SK-N-SH (cell line): Measurements from ENCODE around the gene CCM2. TPM values are rescaled to one million over a fixed set of nuclear protein-coding genes. Genes with fewer than 3 reads are reported as not detected.

ENCODE experiments used
- CTCF ChIA-PET: fragments of 300-600, 350-600 bp; formaldehyde crosslinking; extraction: SDS; loops from one replicate; lab custom pipeline; 2021; lab: Yijun Ruan, JAX
- POLR2A ChIA-PET: fragments of 350-600 bp; sonication (Branson Sonifier 250); formaldehyde crosslinking; extraction: SDS; loops from one replicate; lab custom pipeline; 2020; ENCODE audit warnings: antibody characterized with exemption, inconsistent platforms; lab: Yijun Ruan, JAX
- DNase-seq: peaks from one replicate; pipeline ENCODE4 v3.0.0; 2012
- H2AFZ ChIP-seq: fragments of 200-600 bp; sonication (generic); 2 replicates; pipeline ENCODE4 v1.8.1; 2016; ENCODE audit warnings: antibody characterized with exemption, mild to moderate bottlenecking, low read depth
- H3F3A ChIP-seq: fragments of 200-600 bp; sonication (generic); replicated peaks from 2 replicates; pipeline ENCODE3; 2016; ENCODE audit warnings: antibody characterized with exemption, mild to moderate bottlenecking; ENCODE audit not compliant: insufficient read depth
- H3K27ac ChIP-seq, 2 experiments: fragments of 200-500 bp in 1 of 2; fragments of 200-600 bp in 1 of 2; sonication (Bioruptor generic) in 1 of 2; sonication (generic), shearing (Covaris generic) in 1 of 2; 2 replicates each; pipeline versions ENCODE4 v1.5.1 to v1.6.1; 2014 to 2016; ENCODE audit warnings: low read depth in 2 of 2, inconsistent platforms in 1 of 2, low read length in 1 of 2, mild to moderate bottlenecking in 1 of 2, mixed read lengths in 1 of 2
- H3K27me3 ChIP-seq: fragments of 200-600 bp; sonication (generic), shearing (Covaris generic); 2 replicates; pipeline ENCODE4 v1.6.1; 2016; ENCODE audit warnings: mixed run types; ENCODE audit not compliant: insufficient read depth
- H3K36me3 ChIP-seq, 2 experiments: fragments of 200-500 bp in 1 of 2; fragments of 200-600 bp in 1 of 2; sonication (Bioruptor generic) in 1 of 2; sonication (generic) in 1 of 2; replicated peaks in 1 of 2; 2 replicates each; pipeline versions ENCODE3 to v1.5.1; 2014 to 2016; ENCODE audit warnings: low read length in 1 of 2, mild to moderate bottlenecking in 1 of 2; ENCODE audit not compliant: insufficient read depth in 2 of 2, control insufficient read depth in 1 of 2
- H3K4me1 ChIP-seq, 2 experiments: fragments of 200-500 bp in 1 of 2; fragments of 200-600 bp in 1 of 2; sonication (Bioruptor generic) in 1 of 2; sonication (generic), shearing (Covaris generic) in 1 of 2; 2 replicates each; pipeline versions ENCODE4 v1.5.1 to v1.6.1; 2014 to 2016; ENCODE audit warnings: low read depth in 1 of 2, low read length in 1 of 2, mixed run types in 1 of 2; ENCODE audit not compliant: insufficient read depth in 2 of 2, control insufficient read depth in 1 of 2
- H3K4me2 ChIP-seq: fragments of 200-600 bp; sonication (generic), shearing (Covaris generic); 2 replicates; pipeline ENCODE4 v1.6.1; 2017; ENCODE audit warnings: mixed run types
- H3K4me3 ChIP-seq, 2 experiments: fragments of 200-500 bp in 1 of 2; fragments of 200-600 bp in 1 of 2; sonication (Bioruptor generic) in 1 of 2; sonication (generic), shearing (Covaris generic) in 1 of 2; 2 replicates each; pipeline versions ENCODE4 v1.5.1 to v1.8.1; 2014 to 2016; ENCODE audit warnings: low read depth in 2 of 2, inconsistent platforms in 1 of 2, low read length in 1 of 2, mild to moderate bottlenecking in 1 of 2, mixed read lengths in 1 of 2, moderate library complexity in 1 of 2
- H3K79me2 ChIP-seq: fragments of 200-600 bp; sonication (generic); 2 replicates; pipeline ENCODE4 v1.8.1; 2017; ENCODE audit warnings: mild to moderate bottlenecking; ENCODE audit not compliant: insufficient read depth
- H3K9ac ChIP-seq: fragments of 200-600 bp; sonication (generic); 2 replicates; pipeline ENCODE4 v1.6.1; 2017; ENCODE audit warnings: mixed run types
- H3K9me2 ChIP-seq: fragments of 200-600 bp; sonication (generic); 2 replicates; pipeline ENCODE4 v1.6.1; 2017; ENCODE audit warnings: mixed run types
- H3K9me3 ChIP-seq: fragments of 200-600 bp; sonication (generic); 2 replicates; pipeline ENCODE4 v1.6.1; 2017; ENCODE audit warnings: mixed run types, mild to moderate bottlenecking, moderate library complexity
- H4K20me1 ChIP-seq: fragments of 200-600 bp; sonication (generic); 2 replicates; pipeline ENCODE4 v1.6.1; 2017; ENCODE audit warnings: mild to moderate bottlenecking, mixed run types; ENCODE audit not compliant: insufficient read depth
- CHD2 ChIP-seq: fragments of 150-350 bp; IDR thresholded peaks from 2 replicates; pipeline ENCODE4 v1.6.1; 2018; ENCODE audit warnings: low read length; ENCODE audit not compliant: partially characterized antibody
- CTCF ChIP-seq: fragments of 200-600 bp; sonication (generic); IDR thresholded peaks from 2 replicates; pipeline ENCODE4 v1.6.1; 2017; ENCODE audit warnings: antibody characterized with exemption, mild to moderate bottlenecking, moderate library complexity
- GABPA ChIP-seq: IDR thresholded peaks from 2 replicates; pipeline ENCODE4 v1.4.0; 2012; ENCODE audit warnings: low read depth, mild to moderate bottlenecking
- MXI1 ChIP-seq: IDR thresholded peaks from 2 replicates; pipeline ENCODE4 v1.6.1; 2012; ENCODE audit warnings: mild to moderate bottlenecking, low read depth, low read length, improper control_type of control experiment
- PBX3 ChIP-seq: IDR thresholded peaks from 2 replicates; pipeline ENCODE4; 2012
- POLR2AphosphoS5 ChIP-seq: IDR thresholded peaks from 2 replicates; pipeline ENCODE4 v1.6.1; 2012; ENCODE audit warnings: low read depth, low read length
- RAD21 ChIP-seq: IDR thresholded peaks from 2 replicates; pipeline ENCODE4 v1.6.1; 2012; ENCODE audit warnings: mild to moderate bottlenecking, low read length
- REST ChIP-seq: IDR thresholded peaks from 2 replicates; pipeline ENCODE4 v1.6.1; 2012; ENCODE audit warnings: mild to moderate bottlenecking, low read depth, low read length, moderate library complexity
- SMC3 ChIP-seq: IDR thresholded peaks from 2 replicates; pipeline ENCODE4 v1.6.1; 2012; ENCODE audit warnings: low read depth, low read length, improper control_type of control experiment
- USF1 ChIP-seq: IDR thresholded peaks from 2 replicates; pipeline ENCODE4 v1.4.0; 2012; ENCODE audit warnings: low read depth, borderline replicate concordance
- ZBTB33 ChIP-seq: IDR thresholded peaks from 2 replicates; pipeline ENCODE4 v1.4.0; 2012; ENCODE audit warnings: low read depth, borderline replicate concordance
- WGBS: methylation state at CpG from one replicate; pipeline ENCODE4 v1.1.6; 2017; ENCODE audit warnings: low lambda C conversion rate; 5-methylcytosine and 5-hydroxymethylcytosine counted together
- polyA plus RNA-seq, 3 experiments: library from polyadenylated mRNA; depleted of rRNA; stranded (reverse); fragments of >200 nt; gene quantifications; 2 replicates each; pipeline ENCODE4 v1.2.3, GENCODE V29; 2012

CCM2 gene
- polyA plus RNA-seq, 1 of the 3 experiments (the other 2 are of a cell fraction), result 83.2 TPM

- Histone ChIP-seq H3F3A (no peaks in the 10 kb centered on the region), H3K9me3 (no peaks in the 10 kb centered on the region), H3K4me1 (peaks cover 0 to 40% of the 10 kb centered on the region in 2 experiments; a peak in 1 of 4 replicates), H4K20me1 (peaks cover 5% of the 10 kb centered on the region), H3K79me2 (peaks cover 3% of the 10 kb centered on the region; the same call in 1 of the 2 replicates), H3K27me3 (no peaks in the 10 kb centered on the region), H3K4me3 (no peak overlapping the region), H3K4me2 (no peak overlapping the region), H3K27ac (peak overlapping the region in 1 of 2 experiments; percentile 91; a peak in 2 of 4 replicates), H3K36me3 (peaks cover 7 to 72% of the 10 kb centered on the region in 2 experiments), H2AFZ (no peak overlapping the region), H3K9ac (no peak overlapping the region), H3K9me2 (no peaks in the 10 kb centered on the region)
- POLR2A ChIA-PET, result interaction anchor here (0.5 to 3.7 kb wide), 12 partner anchors 8 to 467 kb away, joined by 3 to 28 read pairs (median 6); partner anchors contain the start of genes CCM2, NACAD, OGDH and TBRG4
- CTCF ChIA-PET, result interaction anchor here (0.6 to 6.6 kb wide), 24 partner anchors 15 to 507 kb away, joined by 3 to 36 read pairs (median 4); partner anchors contain the start of genes NACAD and TBRG4
- WGBS, result 78% methylated on average over 17 of the region's 17 CpGs
- TF ChIP-seq CTCF (no peak), USF1 (no peak), RAD21 (peak; percentile 58), POLR2AphosphoS5 (0 out of 2 replicates have a peak, but pooled peaks have one; percentile 11)
- DNase-seq, result peak; percentile 78
These were observed 73.2 kb downstream of the CCM2 start for GRCh38 chr7:45073031-45073785.

- H3K4me1 ChIP-seq, result peaks cover 0 to 40% of the 10 kb centered on the region in 2 experiments; a peak in 1 of 4 replicates
- H3K9ac ChIP-seq, result no peak overlapping the region
- peaks cover 5% of the 10 kb centered on the region; the same call in 1 of the 2 replicates for H4K20me1 ChIP-seq
- no peaks in the 10 kb centered on the region for H3K9me3 ChIP-seq
- ChIA-PET CTCF (interaction anchor here (1.1 to 6.6 kb wide), 18 partner anchors 14 to 216 kb away, joined by 3 to 36 read pairs (median 6); partner anchors contain the start of genes NACAD and TBRG4), POLR2A (interaction anchor here (0.5 to 3.7 kb wide), 10 partner anchors 13 to 467 kb away, joined by 3 to 28 read pairs (median 6); partner anchors contain the start of genes CCM2, NACAD, OGDH and TBRG4)
- H3K9me2 ChIP-seq, result no peaks in the 10 kb centered on the region
- H3F3A ChIP-seq, result no peaks in the 10 kb centered on the region
- 0 out of 2 replicates have a peak, but pooled peaks cover 3% of the 10 kb centered on the region for H3K79me2 ChIP-seq
- H3K36me3 ChIP-seq, result peaks cover 9 to 66% of the 10 kb centered on the region in 2 experiments
- no peak overlapping the region for H2AFZ ChIP-seq
- peak; percentile 96 for DNase-seq
- 64% methylated on average over 12 of the region's 15 CpGs for WGBS
- H3K4me2 ChIP-seq, result no peak overlapping the region
- no peak overlapping the region for H3K4me3 ChIP-seq
- no peaks in the 10 kb centered on the region for H3K27me3 ChIP-seq
- peak overlapping the region in 1 of 2 experiments; percentile 91; a peak in 2 of 4 replicates for H3K27ac ChIP-seq
- TF ChIP-seq ZBTB33, result no peak
- TF ChIP-seq CHD2, result peak; percentile 64
- peak; percentile 95 for TF ChIP-seq MXI1
- no peak for TF ChIP-seq REST
- TF ChIP-seq SMC3, result no peak
- no peak for TF ChIP-seq PBX3
- no peak for TF ChIP-seq GABPA
These were observed 74.0 kb downstream of the CCM2 start for GRCh38 chr7:45073786-45074527.
